Renal cortex interstitium (tissue), 11 donors: ENCODE measurements around the gene TNRC6A. TPM values are rescaled to one million over a fixed set of nuclear protein-coding genes. Genes with fewer than 3 reads are reported as not detected.
"Not testable (repeated sequence)": the region's sequence is repeated elsewhere in the genome, so short reads cannot be mapped to it uniquely, and the experiment has no call there.

ENCODE experiments used
- DNase-seq, 11 donors: peaks; one replicate each; pipeline ENCODE4 v3.0.0-alpha.2; 2013; ENCODE audit warnings: low read depth in 9 of 11, low spot score in 4 of 11; ENCODE audit errors: extremely low read depth in 1 of 11
- polyA plus RNA-seq, 3 donors: library from polyadenylated mRNA; unstranded; fragments of 120-200 nt; gene quantifications; one replicate each; pipeline ENCODE4 v1.2.1, GENCODE V29; 2013; ENCODE audit not compliant: insufficient read length in 3 of 3

Gene TNRC6A
- polyA plus RNA-seq, 3 donors: 53.7 to 82.2 (median 60.4) TPM

DNA sequence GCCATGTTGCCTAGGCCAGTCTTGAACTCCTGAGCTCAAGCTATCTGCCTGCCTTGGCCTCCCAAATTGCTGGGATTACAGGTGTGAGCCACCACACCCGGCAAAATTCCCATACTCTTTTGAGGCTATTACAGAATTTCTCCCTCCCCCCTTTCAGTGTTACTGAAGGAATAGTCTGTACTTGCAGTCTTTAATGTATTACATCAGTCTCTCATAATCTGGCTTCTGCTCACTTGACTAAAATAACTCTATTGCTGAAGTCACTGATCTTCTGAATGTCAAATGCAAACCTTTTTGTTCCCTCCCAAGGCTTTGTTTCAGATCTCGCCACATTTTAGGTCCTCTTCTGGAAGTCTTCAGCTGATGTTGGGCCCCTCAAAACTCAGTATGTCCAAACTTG is 51.8 kb downstream of the TNRC6A start:
- DNase-seq: no peak

- DNase-seq: no peak
Measured at GRCh38 chr16:24784121-24784520, 54.7 kb downstream of the TNRC6A start.

DNA sequence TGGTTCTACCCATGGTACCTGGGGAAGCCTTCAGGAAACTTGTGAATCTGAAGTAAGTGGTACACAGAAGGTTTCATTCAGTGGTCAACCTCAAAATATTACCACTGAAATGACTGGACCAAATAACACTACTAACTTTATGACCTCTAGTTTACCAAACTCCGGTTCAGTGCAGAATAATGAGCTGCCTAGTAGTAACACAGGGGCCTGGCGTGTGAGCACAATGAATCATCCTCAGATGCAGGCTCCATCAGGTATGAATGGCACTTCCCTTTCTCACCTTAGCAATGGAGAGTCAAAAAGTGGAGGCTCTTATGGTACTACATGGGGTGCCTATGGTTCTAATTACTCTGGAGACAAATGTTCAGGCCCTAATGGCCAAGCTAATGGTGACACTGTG is 60.4 kb downstream of the TNRC6A start:
- no peak for DNase-seq

DNA sequence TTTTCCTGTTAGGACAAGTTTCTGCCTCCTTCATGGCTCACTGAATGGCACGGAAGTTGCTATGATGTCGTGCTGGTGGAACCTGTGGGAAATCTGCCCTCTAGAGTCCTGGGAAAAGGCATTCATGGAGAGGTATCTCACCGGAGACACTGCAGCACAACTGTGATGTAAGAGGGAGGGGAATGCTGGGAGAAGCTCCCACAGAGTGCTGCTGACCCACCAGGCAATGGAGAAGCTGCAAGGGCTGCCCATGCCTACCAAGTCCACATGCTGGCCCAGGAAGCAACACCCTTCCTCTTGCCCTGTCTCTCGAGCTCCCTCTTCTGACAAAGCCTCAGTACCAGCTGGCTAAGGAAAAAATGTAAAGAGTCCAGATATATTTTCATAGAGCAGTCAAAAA is 71.1 kb downstream of the TNRC6A start:
- DNase-seq: no peak

- no peak for DNase-seq
Measured at GRCh38 chr16:24801761-24802302, 72.4 kb downstream of the TNRC6A start.

DNA sequence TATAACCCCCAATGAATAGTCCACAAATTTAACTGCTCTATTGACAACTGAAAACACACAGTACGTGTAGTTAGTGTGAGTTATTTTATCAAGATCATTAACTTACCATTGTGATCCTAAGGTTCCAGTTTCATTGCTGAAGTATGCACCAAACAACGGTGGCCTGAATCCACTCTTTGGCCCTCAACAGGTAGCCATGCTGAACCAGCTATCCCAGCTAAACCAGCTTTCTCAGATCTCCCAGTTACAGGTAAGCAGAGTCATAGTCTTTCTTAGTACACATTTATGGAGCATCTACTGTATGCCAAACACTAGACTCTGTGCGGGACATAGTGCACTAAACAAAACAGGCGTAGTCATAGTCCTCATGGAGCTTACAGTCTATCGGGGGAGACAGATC is 76.0 kb downstream of the TNRC6A start:
- no peak for DNase-seq

DNA sequence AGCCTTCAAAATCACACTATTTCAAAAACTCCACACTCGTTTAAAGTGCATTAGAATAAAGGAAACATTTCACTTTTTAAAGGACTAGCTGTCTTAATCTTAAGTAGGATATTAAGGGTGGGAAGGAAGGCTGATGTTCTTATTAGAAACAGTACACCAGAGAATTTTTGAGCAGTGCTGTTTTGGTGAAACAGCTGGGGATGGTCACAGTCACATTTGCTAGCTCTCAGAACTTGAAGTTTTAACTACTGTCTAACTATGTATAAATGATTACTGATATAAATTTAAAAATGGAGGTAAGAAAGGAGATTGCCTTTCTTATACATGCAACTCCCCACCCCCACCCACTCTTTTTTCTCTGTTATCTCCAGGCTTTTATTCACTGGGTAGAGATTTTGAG is 77.8 kb downstream of the TNRC6A start:
- peak in 4 of 11 donors; percentile 12 to 65 (median 24) for DNase-seq

DNA sequence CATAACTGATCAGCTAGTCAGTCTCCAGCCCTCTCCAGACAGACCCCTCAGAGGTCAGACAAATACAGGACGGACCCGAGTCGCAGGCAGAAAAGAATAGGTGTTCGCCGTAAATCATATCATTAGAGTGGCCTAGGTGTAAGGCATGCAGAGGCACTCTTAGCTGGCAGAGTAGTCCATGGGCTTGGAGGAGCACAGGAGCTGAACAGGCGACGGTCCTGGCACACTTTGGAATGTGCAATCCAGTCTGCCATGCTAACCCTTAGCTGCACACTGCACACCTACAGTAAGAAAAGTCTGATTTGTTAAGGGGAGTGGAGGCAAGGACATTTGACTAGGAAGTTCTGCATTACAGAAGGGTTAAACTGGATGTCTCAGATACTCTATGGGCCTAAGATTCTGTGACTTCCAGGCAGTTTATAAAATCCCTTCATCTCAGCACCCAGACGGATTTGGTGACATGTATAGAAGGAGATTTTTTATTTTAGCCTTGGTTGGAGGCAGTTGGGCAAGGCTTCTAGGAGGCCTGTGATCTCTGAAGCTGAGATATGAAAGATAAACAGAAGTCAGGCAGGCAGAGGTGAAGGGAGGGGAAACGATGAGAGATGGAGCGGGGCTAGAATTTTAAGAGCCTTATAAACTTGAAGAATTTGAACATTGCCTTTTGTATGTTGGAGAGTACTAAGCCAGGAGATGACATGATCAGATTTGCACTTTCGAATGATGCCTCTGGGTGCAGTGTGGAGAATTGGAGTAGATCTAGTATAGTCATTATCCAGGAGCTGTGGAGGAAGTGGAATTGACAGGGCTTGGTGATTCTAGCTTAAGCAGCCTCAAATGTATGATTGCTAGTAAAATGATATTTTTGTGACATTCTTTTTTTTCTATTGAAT is 81.7 kb downstream of the TNRC6A start:
- DNase-seq: no peak

DNA sequence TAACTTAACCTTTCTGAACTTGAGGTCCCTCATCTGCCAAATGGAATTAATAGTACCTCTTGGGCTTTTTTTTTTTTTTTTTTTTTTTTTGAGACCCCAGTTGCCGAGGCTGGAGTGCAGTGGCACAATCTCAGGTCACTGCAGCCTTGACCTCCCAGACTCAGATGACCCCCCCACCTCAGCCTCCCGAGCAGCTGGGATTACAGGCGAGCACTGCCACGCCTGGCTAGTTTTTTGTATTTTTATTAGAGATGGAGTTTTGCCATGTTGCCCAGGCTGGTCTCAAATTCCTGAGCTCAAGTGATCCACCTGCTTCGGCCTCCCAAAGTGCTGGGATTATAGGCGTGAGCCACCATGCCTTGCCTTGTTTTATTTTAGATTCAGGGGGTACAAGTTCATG is 83.4 kb downstream of the TNRC6A start:
- not testable (repeated sequence) for DNase-seq

GRCh38 chr16:24815021-24815420 is 85.6 kb downstream of the TNRC6A start:
- DNase-seq: no peak

DNA sequence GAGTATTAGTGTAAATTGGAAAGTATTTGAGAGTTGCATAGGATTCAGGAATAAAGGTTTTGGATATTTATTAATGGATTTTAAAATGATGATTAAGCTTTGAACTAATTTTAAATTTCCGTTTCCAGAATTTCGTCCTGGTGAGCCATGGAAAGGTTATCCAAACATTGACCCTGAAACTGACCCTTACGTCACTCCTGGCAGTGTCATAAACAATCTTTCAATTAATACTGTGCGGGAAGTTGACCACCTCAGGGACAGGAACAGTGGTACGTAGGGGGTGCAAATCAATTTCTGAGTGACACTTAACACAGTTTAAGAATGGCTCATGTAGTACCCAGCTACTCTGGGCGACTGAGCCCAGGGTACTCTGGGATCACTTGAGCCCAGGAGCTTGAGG is 87.2 kb downstream of the TNRC6A start:
- DNase-seq: no peak

DNA sequence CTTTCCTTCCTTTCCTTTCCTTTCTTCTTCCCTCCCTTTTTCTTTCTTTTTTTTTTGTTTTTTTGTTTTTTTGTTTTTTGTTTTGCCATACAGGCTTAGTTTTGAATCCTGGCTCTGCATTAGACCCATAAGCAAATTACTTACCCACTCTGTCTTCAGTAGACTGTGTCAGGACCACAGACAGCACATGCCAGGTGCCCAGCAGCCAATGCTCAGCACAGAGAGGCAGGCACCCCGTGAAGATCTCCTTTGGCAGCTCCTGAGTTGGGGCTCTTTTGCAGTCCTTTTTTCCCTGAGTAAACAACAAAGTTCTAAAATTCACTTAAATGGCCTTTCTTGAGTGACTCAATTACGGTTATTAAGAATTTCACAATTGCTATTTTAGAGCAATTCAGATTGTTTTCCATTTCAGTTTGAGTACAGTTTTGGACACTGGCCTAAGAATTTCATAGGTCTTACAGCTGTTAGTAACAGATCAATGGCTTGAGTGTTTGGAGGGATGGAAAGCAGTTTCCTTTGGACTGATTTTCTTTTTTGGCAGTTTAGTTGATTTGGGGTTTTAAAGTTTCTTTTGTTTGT is 90.1 kb downstream of the TNRC6A start:
- DNase-seq: no peak

DNA sequence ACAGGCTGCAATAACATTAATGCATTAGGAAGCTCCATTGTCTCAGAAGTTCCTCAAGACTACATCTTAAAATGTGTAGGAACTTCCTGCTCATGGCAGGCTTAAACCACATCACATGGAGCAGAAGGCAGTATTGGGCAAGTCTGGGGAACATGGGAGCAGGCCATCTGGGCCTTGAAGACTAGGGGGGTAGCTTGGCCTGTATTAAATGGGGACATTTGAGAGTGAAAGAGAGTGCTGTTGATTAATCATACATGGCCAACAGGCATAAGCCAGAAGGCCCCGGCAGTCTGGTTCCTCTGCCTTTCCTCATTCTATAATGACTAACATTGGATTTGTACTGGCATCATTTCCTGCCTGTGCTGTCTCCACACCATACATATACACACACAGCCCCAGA is 91.1 kb downstream of the TNRC6A start:
- DNase-seq: no peak

DNA sequence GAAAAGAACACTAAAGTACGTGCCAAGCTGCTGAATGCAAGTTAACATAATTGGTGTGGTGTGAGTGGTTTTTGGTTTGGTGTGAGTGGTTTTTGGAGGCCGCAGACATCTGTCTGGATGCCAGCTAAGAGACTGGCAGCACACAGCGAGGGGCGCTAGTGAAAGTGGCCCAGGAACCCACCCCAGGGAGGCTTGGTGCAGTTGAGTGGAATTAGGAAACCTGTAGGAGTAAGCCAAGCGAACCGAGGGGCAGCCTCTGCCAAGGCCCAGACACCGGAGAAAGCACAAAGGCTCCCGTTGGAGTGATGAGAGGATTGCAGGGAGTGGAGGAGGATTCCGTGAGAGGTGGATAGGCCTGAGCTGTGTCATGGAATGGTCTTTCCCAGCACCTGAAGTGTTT is 91.7 kb downstream of the TNRC6A start:
- DNase-seq: no peak

GRCh38 chr16:24822542-24822941 is 93.1 kb downstream of the TNRC6A start:
- no peak for DNase-seq

DNA sequence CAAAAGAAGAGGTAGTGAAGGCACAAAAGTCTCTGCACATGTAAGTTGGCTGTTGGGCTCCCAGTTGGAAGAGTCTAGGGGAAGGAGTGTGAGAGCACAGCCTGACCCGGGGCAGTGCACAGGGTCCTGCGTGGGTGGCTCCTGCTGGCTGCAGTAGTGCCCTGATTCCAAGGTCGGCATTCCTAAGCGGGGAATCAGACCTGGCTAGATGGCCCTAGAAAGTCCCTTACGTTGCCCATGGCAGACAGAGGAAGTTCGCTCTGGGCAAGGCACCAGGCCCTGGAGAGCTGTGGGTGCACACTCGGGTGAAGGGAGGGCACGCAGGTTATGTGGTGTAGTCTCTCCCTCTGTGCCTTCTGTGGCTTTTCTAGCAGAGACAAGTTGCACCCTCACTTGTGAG is 93.5 kb downstream of the TNRC6A start:
- no peak for DNase-seq

GRCh38 chr16:24825696-24826095 is 96.2 kb downstream of the TNRC6A start:
- DNase-seq: no peak

DNA sequence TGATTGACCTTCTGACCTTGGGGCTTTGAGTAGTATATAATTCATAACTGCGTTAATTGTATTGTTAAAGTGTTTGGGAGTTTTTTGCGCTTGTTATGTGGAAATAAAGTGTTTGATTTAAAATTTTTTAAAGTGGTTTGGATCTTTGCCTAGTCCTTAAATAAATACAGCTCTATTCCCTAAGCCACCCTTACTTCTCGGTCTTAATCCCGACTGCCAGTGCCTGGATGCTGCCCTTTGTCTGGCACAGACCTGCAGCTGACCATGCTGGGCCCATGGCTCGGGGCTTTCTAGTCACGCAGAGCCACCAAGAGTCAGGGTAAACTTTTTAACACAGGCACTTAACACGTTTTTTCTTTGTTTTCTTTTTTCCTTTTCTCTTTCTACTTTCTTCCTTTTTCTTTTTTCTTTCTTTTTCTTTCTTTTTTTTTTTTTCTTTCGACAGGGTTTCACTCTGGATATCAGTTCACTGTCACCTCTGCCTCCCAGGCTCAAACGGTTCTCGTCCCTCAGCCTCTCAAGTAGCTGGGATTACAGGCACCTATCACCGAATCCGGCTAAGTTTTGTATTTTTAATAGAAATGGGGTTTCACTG is 96.7 kb downstream of the TNRC6A start:
- no peak for DNase-seq

- DNase-seq: no peak
Measured at GRCh38 chr16:24826817-24827566, 97.5 kb downstream of the TNRC6A start.
